HL-60/S4 treated with retinoic acid at 250 ng/mL for 4 days and 3 days (cell line): ENCODE results near the gene ARID3A.

Experiments
- in situ Hi-C: fragments of 300-500 bp; cut with MboI; formaldehyde crosslinking; loops from 2 replicates; pipeline ENCODE4 v1.7.0; 2022; ENCODE audit warnings: low sequenced_read_pairs

ARID3A gene

DNA sequence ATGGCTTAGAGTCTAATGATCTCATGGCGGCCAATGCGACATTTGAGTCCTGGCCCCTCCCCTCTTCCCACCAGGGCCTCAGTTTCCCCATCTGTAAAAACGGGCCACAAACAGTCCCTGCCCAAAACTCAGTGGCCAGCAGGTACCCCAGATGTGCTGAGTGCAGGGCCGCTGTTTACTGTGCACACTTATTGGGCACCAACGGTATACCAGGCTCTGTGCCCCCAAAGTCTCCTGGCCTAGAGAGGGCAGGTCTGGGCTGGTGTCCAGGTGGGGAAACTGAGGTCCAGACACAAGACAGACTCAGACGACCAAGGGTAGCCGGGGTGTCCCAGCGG lies 34.7 kb downstream of the ARID3A start:
- in situ Hi-C loops, result no loop called here

DNA sequence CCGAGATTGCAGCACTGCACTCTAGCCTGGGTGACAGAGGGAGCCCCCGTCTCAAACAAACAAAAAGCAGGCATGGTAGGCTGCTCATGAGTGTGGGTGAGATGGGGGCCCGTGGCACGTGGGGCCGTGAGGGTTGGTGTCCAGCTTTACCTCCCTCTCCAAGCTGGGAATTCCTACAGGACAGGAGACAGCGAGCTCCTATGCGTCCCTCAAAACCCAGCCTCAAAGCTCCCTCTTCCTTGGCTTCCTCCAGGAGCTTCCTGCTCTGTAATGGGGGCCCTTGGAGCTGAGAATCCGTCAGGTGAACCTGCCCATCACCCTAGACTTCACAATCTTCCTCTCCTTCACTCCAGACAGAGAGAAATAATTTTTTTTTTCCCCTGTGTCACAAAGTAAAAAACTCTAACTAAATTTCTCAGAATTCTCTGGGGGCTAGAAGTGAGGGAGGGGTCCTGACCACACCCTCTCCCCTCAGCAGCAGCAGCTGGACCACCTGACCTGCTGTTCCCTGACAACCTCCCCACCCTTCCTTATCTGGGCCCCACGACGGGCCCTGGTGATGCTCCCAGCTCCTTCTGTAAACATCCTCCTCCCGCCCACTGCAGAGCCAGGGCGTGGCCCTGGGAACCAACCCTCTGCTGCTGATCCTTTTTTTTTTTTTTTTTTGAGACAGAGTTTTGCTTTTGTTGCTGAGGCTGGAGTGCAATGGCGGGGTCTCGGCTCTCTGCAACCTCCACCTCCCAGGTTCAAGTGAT lies 36.2 kb downstream of the ARID3A start:
- in situ Hi-C loops, result no loop called here

DNA sequence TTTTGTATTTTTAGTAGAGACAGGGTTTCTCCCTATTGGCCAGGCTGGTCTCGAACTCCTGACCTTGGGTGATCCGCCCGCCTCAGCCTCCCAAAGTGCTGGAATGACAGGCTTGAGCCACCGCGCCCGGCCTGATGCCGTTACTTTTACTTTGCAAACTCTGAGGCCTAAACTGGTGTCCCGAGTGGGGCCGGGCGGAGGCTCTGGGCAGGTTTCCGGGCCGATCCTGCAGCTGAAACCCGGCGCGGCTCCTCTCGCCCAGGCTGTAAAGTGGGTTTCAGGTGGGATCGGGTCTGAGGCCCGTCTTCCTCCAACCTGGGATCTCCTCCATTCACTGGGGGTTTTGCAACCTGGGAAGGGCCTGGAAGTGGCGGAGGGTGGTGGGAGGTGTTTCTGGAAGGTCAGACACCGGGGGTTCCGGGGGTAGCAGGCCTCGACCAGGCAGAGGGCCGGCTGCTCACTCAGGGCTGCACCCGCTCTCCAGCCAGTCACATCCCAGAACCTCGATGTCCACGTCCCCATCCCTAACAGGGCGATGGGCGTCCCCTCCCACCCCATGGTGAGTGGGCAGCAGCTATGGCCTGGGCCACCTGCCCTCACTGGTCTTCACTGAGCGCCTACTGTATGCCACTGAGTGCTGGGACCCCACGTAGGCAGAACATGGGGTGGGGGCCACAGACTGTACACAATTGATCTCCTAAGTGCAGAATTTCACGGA lies 37.0 kb downstream of the ARID3A start:
- in situ Hi-C loops, result no loop called here

DNA sequence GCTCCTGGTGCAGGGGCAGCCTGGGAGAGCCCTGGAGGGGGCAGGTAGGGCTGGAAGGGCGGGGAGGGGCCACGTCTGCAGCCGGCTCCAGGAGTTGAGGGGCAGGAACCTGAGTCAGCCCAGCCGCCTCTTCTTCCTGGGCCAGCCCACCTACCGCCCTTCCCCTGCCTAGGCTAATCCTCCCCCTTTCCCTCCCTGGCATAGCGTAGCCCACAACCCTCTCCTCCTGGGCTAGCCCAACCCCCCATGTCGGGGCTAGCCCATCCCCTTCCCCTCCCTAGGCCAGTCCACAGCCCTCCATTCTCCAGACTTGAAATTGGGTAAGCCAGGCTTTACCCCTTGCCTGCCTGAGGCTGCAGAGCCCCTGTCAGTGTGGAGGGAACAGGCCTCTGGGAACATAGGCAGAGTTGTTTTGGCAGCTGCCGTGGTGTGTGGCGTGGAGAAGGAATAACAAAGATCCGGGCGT lies 37.7 kb downstream of the ARID3A start:
- in situ Hi-C loops, result no loop called here

DNA sequence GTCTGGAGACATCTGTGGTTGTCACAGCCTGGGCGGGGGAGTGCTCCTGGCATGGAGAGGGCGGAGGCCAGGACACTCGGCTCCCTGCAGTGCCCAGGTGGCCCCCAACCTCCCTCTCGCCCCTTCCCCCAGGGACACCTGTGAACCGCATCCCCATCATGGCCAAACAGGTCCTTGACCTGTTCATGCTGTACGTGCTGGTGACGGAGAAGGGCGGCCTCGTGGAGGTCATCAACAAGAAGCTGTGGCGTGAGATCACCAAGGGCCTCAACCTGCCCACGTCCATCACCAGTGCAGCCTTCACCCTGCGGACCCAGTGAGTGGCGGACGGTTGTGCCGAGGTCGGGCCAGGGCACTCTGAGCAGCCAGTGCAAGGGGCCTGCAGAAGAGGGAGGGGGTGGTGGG lies 38.3 kb downstream of the ARID3A start:
- in situ Hi-C loops, result no loop called here

DNA sequence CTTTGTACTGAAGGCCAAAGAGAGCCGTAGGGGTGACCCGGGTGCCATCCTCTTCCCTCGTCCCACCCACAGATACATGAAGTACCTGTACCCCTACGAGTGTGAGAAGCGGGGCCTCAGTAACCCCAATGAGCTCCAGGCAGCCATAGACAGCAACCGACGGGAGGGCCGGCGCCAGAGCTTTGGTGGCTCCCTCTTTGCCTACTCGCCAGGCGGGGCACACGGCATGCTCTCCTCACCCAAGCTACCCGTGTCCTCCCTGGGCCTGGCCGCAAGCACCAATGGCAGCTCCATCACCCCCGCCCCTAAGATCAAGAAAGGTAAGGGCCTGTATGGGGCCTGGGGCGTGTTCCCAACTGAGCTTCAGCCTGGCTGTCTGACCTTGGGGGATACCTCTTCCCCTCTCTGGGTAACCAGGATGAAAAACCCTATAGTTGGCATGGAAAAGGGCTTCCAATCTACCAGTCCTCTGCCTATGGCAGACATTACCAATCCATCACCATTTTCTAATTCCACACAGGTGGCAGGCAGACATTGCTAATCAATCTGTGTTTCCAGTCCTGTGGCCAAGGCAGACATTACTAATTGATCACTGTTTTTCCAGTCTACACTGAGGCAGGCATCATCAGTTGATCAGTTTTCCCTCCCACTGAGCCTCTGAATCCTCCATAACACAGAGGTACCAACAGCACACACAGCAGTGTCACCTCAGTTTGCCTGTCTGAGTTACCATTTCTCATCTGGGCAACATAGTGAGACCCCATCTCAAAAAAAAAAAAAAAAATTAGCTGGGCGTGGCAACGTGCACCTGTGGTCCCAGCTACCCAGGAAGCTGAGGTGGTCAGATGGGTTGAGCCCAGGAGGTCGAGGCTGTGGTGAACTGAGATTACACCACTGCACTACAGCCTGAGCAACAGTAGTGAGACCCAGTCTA lies 39.2 kb downstream of the ARID3A start:
- in situ Hi-C loops, result no loop called here

DNA sequence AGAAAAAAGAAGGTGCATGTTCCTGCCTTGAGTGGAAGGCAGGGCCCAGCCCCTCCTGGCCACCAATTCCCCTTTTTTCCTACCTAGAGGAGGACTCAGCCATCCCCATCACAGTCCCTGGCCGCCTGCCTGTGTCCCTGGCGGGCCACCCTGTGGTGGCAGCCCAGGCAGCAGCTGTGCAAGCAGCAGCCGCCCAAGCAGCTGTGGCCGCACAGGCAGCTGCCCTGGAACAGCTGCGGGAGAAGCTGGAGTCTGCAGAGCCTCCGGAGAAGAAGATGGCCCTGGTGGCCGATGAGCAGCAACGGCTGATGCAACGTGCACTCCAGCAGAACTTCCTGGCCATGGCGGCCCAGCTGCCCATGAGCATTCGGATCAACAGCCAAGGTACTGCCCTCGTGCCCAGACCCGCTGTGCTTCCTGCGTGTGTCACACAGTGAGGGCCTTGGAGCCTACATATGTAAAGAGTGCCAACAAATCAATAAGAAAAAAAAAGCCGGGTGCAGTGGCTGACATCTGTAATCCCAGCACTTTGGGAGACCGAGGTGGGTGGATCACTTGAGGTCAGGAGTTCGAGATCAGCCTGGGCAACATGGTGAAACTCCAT lies 40.8 kb downstream of the ARID3A start:
- in situ Hi-C loops, result no loop called here

DNA sequence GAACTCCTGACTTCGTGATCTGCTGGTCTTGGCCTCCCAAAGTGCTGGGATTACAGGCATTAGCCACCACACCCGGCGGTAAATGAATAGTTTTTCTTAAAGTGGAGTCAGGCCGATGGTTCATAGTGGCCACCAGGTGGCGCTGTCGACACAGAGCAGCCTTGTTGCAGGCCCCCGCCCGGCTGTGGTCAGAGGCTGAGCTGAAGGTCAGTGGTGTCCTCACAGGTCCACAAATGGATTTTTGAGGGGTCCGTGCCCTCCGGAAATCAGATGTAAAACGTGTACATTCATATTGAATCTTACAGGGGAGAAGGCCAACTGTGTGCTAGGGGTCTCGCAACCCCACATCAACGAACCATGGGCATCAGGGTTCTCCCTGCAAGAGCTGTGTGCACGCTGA lies 44.9 kb downstream of the ARID3A start:
- in situ Hi-C loops, result no loop called here

DNA sequence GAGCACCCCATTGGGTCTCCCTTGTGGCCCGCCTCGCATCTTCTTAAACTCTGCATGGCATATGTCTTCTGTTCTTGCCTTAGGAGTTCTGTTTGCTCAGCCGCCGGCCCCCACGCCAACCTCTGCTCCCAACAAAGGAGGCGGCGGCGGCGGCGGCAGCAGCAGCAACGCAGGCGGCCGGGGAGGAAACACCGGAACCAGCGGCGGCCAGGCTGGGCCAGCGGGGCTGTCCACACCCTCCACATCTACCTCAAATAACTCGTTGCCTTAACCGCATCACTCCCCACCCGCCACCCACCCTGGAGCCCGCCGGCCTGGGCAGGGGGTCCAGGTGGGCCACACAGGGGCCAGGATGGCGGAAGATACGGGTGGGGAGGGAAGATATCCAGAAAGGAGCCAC lies 46.0 kb downstream of the ARID3A start:
- in situ Hi-C loops, result no loop called here

DNA sequence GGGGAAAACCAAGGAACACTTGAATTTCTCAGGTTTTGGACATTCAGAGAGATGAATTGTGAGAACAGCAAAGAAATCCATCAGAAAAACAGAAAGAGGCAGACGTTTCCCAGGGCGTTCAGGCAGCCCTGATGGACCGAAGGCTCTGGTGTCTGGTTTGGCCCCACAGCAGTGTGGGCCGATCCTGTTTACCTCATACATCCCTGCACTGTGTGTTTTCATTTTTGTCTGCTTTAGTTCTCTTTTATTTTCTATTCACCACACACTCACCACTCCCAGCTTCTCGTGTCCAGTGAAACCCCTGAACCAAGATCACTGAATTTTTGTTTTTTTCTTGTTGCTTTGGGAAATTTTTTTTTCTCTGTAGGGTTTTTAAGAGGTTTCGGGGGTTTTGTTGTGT lies 46.4 kb downstream of the ARID3A start:
- in situ Hi-C loops, result no loop called here

DNA sequence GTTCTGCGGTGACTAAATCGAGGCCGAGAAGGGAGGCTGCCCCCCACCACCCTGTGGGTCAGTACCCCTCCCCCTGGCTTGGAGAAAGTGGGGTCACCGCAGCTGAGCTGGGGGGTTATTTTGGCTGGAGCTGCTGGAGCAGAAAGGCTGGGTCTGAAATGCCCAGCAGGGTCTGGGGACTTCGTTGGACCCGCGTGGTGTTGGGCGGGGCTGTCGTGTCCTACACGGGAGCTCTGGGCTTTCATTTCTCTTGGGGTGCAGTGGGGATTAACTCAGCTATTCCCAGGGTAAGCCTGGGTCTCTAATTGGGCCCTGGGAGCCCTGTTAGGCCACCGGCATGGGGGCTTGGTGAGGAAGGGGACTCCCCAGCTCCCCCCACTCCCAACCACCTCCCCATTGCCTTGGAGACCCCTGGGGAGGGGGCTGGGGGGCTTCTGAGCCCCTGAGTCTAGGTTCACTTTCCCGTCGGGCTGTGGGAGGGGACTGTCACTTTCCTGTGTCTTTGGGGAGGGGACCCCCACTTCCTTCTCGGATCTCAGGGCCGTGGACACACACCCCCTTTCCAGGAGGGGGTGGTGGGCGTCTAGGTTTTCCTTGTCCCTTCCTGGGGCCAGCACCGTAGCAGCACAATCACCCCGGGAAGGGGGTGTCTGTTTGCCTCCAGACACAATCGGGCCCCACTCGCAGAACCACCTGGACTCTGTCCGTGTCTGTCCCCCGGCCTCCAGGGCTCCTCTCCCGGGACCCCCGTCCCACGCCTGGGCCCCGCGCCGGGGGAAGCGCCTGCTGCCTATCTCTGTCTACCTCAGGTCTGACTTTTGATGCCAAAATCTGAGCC lies 48.1 kb downstream of the ARID3A start:
- in situ Hi-C loops, result no loop called here

DNA sequence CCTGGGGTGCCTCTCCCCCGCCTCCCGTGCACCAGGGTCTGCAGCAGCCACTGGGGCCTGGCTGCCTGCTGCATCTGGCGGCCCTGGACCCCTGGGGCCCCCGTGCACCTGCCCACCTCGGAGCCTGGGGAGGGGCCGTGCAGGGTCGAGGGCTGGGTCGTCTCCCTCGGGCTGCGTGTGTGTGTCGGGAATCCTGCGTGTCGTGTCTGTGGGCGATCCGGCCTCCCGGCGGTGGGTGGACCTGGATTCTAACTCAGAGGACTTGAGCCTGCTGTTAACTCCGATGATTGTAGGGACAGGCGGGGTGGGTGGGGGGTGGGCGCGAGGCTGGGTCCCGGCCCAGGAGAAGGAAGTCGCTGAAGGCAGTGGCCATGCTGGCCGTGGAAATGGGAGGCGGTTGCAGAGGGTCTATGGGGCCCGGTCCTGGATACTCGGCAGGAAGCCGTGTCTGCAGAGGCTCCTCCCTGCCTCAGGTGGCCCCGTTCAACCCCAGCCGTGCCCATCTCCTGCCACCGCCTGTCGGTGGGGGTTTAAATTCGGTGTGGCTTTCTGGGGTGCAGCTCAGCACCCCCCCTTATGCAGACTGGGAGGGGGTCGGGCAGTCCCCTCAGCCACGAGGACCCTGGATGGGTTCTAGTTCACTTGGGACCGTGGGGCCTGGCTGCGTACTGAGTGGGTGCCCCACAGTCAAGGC lies 48.9 kb downstream of the ARID3A start:
- in situ Hi-C loops, result no loop called here

DNA sequence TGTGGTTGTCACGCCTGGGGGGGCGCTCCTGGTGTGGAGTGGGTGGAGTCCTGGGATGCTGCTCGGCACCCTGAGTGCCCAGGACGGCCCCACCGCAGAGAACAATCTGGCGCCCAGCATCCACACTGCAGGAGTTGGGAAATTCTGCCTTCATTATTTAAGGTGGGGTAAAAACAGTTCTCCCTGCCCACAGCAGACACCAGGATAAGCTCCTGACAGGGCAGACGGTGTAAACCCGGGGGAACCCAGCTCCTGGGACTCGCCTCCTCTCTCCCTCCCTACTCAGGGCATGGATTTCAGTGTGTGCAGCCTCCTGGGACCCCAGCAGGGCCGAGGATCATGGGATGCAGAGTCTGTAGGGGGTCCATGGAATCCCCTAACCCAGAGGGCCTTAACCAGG lies 50.6 kb downstream of the ARID3A start:
- in situ Hi-C loops, result no loop called here

DNA sequence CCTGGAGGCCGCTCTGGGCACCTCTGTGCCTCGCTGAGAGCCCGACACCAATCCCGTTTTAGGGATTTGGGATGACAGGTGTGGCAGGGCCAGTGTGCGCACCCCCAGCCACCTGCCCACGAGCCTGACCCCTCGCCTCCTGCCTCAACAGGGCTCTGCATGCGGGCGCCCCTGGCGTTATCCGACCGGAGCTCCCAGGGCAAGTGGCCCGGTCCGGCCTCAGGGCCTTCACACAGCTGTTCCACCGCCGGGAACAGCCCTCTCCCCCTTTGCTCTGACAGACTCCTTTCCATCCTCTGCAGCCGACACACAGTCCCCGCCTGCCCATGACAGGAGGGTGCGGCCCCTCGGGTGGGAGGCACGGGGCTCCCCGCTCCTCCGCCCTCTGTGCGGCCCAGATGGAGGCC lies 51.2 kb downstream of the ARID3A start:
- in situ Hi-C loops, result no loop called here

DNA sequence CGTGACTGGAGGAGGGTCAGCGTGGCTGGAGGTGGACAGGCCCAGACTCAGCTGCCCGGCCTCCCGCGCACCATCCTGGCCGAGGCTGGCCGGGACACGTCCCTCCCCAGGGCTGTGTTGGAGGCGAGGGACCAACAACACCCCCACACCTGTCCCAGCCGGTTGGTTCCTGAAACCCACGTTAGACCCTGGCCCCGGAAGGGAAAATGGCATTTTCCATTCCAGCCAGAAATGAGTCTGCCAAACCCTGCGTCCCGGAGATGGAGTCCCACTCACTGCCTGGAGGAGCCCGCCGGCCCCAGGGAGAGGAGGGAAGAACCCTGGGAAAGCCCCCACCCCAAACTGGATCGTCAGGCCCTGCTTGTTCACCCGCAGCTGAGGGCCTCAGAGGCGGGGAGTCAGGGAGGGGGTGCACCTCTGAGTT lies 53.5 kb downstream of the ARID3A start:
- in situ Hi-C loops, result no loop called here

DNA sequence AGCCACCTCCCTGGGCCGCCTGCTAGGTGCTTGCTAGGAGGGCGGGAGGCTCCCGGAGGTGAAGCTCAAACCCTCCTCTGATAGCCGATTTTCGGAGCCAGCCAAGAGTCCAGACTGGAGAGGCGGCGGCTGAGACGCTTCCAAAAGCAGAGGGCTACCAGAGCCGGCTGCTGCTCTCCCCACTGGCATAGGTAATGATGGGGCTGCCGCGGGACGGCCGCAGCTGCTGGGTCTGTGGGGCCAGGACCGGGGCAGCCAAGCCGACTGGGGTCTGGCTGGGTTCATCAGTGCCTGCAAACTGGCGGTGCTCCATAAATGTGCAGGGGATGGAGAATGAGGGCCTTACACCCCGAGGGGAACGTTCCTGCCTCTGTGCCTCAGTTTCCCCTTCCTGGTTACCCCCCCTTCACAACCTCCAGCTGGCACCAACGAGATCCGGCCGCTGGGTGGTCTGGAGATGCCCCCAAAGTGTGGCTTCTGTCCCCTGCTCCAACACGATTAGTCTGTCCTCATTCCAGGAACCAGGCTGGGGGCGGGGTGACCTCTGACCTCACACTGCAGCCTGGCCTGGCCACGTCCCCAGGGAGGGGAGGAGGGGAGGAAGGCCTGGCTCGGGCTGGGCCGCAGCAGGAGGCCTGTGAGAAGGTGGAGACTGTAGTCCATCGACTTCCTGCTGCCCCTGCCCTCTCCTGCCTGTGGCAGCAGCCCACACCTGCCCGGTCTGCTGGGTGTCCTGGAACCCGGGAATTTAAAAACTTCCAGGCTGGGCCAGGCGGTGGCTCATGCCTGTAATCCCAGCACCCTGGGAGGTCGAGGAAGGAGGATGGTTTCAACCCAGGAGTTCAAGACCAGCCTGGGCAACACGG lies 54.5 kb downstream of the ARID3A start:
- in situ Hi-C loops, result loop anchor here (10.0 kb wide), 1 partner anchor 216 kb away; no protein-coding TSS in a partner anchor

DNA sequence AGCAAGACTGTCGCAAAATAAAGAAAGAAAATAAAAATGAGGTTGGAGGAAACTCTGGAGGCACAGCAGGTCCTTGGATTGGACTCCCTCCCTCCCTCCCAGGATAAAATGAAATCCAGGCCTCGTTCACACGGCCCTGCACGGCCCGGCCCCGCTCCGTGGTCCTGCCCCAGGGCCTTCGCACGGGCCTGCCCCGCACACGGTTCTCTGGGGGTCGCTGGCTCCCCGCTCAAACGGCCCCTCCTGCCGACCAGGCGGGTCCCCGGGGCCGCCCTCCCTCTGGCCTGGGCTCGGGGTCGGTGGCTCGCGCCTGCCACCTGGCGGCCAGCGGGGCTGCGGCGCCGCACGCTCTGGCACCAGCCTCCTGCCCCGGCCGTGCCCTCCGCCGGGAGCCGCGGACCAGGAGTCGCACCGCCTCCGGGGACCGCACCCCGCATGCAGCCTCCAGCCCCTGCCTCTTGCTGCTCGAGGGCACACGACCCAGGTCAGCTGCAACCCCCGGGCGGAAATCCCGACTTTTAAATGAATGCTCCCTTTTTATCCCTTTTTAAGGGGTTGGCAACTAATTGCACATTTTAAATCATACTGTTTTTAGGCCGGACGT lies 56.8 kb downstream of the ARID3A start:
- in situ Hi-C loops, result loop anchor here (10.0 kb wide), 1 partner anchor 218 kb away; no protein-coding TSS in a partner anchor
